ENCODE measurements around the gene AGRN.
A peak's percentile ranks its signal among the peaks of the same experiment; 100 is the strongest.
"Not testable (repeated sequence)": the region's sequence is repeated elsewhere in the genome, so short reads cannot be mapped to it uniquely, and the experiment has no call there.

The AGRN gene

GRCh38 chr1:1058088-1058905, 38.4 kb downstream of the AGRN start:
- DNase-seq (no peak), ATAC-seq (replicated peaks) (no peak)
- no peaks in the 10 kb centered on the region for H3K9me3 Mint-ChIP-seq
- H3K27ac Mint-ChIP-seq: peak overlapping the region; percentile 82
- H3K27me3 Mint-ChIP-seq: peaks cover 21 to 41% of the 10 kb centered on the region in 2 donors
- H3K4me3 Mint-ChIP-seq: peak overlapping the region; percentile 88 to 92
- H3K36me3 Mint-ChIP-seq: peaks cover 24 to 26% of the 10 kb centered on the region in 2 donors
- peaks cover 30 to 50% of the 10 kb centered on the region in 2 donors for H3K4me1 Mint-ChIP-seq

GRCh38 chr1:1058921-1059493, 39.1 kb downstream of the AGRN start:
- Mint-ChIP-seq H3K27me3 (peaks cover 21 to 41% of the 10 kb centered on the region in 2 donors), H3K9me3 (no peaks in the 10 kb centered on the region), H3K4me3 (peak overlapping the region; percentile 88 to 92), H3K4me1 (peaks cover 30 to 57% of the 10 kb centered on the region in 2 donors), H3K36me3 (peaks cover 19 to 22% of the 10 kb centered on the region in 2 donors), H3K27ac (peak overlapping the region; percentile 82)
- peak; percentile 20 to 24 for ATAC-seq (replicated peaks)
- DNase-seq: no peak

- peak overlapping the region; percentile 79 to 92 for H3K4me3 Mint-ChIP-seq
- peaks cover 18 to 25% of the 10 kb centered on the region in 2 donors for H3K36me3 Mint-ChIP-seq
- H3K27me3 Mint-ChIP-seq: peaks cover 21 to 41% of the 10 kb centered on the region in 2 donors
- DNase-seq (peak; percentile 85), ATAC-seq (replicated peaks) (peak; percentile 57 to 69)
- H3K9me3 Mint-ChIP-seq: no peaks in the 10 kb centered on the region
- H3K4me1 Mint-ChIP-seq: peaks cover 35 to 63% of the 10 kb centered on the region in 2 donors
- peak overlapping the region; percentile 37 for H3K27ac Mint-ChIP-seq
Observed at GRCh38 chr1:1059494-1060280, 39.8 kb downstream of the AGRN start.

DNA sequence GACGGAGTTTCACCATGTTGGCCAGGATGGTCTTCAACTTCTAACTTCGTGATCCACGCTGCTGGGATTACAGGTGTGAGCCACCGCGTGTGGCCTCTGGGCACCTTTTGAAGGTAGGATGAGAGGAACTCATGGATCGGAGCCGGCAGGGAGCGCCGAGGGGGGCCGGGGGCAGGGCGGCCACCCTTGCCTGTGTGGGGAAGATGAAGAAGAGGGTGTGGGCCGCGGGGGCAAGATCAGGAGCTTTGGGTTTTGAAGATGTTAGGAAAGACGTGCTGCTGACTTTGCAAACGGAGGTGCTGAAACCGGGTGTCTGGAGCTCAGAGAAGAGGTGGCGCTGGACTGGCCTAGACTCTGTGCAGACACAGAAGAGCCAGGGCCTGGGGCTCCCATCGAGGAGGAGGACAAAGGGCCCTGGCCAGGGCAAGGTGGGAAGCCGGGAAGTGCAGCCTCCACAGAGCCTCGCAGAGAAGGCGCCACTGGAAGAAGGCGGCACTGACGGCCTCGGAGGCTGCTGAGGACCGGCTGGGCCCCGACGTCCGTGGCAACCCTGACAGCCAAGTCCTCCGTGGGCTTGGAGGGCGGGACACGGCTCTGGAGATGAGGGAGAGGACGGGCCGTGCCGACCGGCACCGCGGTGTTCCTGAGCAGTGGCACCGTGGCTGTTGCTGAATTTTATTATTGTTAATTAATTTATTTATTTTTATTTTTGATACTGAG, 40.5 kb downstream of the AGRN start:
- ATAC-seq (replicated peaks) (no peak), DNase-seq (no peak)
- H3K9me3 Mint-ChIP-seq: no peaks in the 10 kb centered on the region
- no peak overlapping the region for H3K27ac Mint-ChIP-seq
- peaks cover 14 to 21% of the 10 kb centered on the region in 2 donors for H3K36me3 Mint-ChIP-seq
- H3K4me3 Mint-ChIP-seq: peak overlapping the region; percentile 79 to 92
- peaks cover 38 to 66% of the 10 kb centered on the region in 2 donors for H3K4me1 Mint-ChIP-seq
- peaks cover 21 to 41% of the 10 kb centered on the region in 2 donors for H3K27me3 Mint-ChIP-seq

DNA sequence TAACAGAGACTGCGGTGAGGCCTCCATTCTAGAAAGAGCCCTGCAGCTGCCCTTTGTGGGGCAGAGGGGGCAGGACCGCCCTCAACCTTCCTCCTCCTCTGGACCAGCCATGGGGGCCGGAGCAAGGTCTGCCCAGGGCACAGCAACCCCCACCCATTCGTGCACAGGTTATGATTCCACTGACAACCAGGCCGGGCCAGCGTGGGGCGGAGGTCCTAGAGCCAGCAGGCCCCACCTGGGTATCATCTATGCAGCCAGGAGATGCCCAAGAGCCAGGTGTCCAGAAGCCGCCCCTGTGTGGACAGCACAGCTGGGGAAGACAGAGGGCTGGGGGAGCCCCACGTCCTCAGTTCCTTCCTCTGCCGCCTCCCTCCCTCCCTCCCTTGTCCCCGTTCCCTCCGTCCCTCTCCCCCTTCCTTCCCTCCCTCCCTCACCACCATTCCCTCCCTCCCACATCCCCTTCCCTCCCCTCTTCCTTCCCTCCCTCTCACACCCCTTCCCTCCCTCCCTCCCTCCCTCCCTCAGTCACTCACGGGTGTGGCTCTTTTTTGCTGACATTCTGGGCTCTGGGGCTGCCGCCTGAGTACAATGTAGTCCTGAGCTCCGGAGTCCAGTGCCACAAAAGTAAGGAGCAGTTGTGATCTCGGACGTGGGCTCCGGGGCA, 41.9 kb downstream of the AGRN start:
- H3K4me3 Mint-ChIP-seq: peak overlapping the region; percentile 83 to 84

GRCh38 chr1:1062348-1063163, 42.6 kb downstream of the AGRN start:
- H3K4me1 Mint-ChIP-seq: peaks cover 46 to 74% of the 10 kb centered on the region in 2 donors
- ATAC-seq (replicated peaks): no peak
- H3K27me3 Mint-ChIP-seq: peaks cover 19 to 24% of the 10 kb centered on the region in 2 donors
- peak overlapping the region; percentile 83 to 84 for H3K4me3 Mint-ChIP-seq
- H3K27ac Mint-ChIP-seq: peak overlapping the region; percentile 98
- H3K36me3 Mint-ChIP-seq: peaks cover 10 to 17% of the 10 kb centered on the region in 2 donors
- no peak for DNase-seq
- no peaks in the 10 kb centered on the region for H3K9me3 Mint-ChIP-seq

More for the DNA sequence above, 41.9 kb downstream of the AGRN start:
- no peak for ATAC-seq (replicated peaks)
- Mint-ChIP-seq H3K9me3 (no peaks in the 10 kb centered on the region), H3K36me3 (peaks cover 10 to 17% of the 10 kb centered on the region in 2 donors), H3K4me1 (peaks cover 46 to 70% of the 10 kb centered on the region in 2 donors), H3K27me3 (peaks cover 21 to 32% of the 10 kb centered on the region in 2 donors), H3K27ac (peak overlapping the region; percentile 57)
- DNase-seq: no peak

DNA sequence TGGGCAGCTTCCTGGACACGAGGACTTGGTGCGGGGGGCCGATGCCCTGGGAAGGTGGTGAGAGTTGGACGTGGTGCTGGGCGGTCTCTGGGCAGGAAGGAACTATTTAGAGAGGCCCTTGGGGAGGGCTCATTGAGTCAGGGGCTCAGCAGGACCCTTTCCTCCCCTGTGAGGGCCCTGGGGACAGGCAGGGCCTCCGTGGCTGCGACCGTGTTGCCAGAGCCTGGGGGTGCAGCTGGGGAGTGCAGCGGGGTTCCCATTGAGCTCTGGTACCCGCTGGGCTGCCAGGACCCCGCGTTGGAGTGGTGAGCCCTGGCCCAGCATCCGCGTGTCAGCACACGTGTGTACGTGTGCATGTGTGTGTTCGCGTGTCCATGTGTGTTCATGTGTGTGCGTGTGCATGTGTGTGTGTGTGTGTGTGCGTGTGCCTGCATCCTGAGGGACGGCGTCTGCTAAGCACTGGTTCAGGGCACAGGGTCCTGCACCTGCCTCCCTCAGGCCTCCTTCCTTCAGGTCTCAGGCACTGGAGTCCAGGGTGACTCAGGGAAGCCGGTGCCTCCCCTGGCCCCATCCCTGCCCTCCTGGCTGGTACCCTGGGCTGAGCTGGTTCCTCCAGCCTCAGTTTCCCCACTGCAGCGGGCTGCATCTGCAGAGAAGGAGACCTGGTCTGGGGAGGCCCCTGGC, 43.5 kb downstream of the AGRN start:
- Mint-ChIP-seq H3K27ac (peak overlapping the region; percentile 98), H3K9me3 (no peaks in the 10 kb centered on the region), H3K27me3 (peaks cover 11 to 16% of the 10 kb centered on the region in 2 donors), H3K36me3 (peaks cover 12 to 20% of the 10 kb centered on the region in 2 donors), H3K4me1 (peaks cover 45 to 74% of the 10 kb centered on the region in 2 donors), H3K4me3 (peak overlapping the region; percentile 83 to 84)
- peak; percentile 3 for ATAC-seq (replicated peaks)
- no peak for DNase-seq

DNA sequence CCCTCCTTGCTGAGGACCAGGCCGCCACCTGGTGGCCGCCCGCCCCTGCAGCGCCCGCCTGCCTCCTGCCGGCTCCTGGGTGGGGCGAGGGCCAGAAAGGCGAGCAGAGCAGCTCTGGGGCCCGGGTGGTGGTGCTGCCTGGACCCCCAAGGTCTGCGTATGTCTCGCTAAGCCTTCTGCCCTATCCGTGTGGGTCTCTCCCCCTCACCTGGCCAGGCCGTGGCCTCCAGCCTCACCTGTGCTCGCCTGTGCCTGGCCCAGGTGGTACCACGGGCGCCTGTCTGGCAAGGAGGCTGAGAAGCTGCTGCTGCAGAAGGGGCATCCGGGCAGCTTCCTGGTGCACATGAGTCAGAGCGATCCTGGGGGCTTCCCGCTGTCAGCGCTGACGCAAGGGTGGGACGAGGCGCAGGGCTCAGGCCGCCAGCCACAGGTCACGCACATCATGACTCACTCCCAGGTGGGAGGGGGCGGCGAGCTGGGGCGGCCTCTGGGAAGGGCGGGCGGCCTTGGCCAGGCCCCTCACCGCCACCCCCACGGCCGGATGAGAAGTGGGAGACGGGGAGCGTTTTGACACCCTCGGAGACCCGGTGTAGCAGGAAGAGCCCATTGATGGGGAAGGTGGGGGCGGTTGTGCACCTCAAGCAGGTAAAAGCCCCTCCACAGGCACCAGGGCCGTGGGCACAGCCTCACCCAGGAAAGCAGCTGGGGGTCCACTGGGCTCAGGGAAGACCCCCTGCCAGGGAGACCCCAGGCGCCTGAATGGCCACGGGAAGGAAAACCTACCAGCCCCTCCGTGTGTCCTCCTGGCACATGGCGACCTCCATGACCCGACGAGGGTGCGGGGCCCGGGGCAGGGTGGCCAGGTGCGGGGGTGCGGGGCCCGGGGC, 44.3 kb downstream of the AGRN start:
- ATAC-seq (replicated peaks): peak; percentile 84
- peaks cover 41 to 68% of the 10 kb centered on the region in 2 donors for H3K4me1 Mint-ChIP-seq
- H3K9me3 Mint-ChIP-seq: no peaks in the 10 kb centered on the region
- peak; percentile 97 for DNase-seq
- peak overlapping the region; percentile 83 to 84 for H3K4me3 Mint-ChIP-seq
- peaks cover 13 to 21% of the 10 kb centered on the region in 2 donors for H3K36me3 Mint-ChIP-seq
- H3K27me3 Mint-ChIP-seq: peaks cover 7 to 9% of the 10 kb centered on the region in 2 donors
- H3K27ac Mint-ChIP-seq: peak overlapping the region; percentile 98

GRCh38 chr1:1065265-1065939, 45.5 kb downstream of the AGRN start:
- H3K9me3 Mint-ChIP-seq: no peaks in the 10 kb centered on the region
- peaks cover 12 to 17% of the 10 kb centered on the region in 2 donors for H3K36me3 Mint-ChIP-seq
- H3K4me1 Mint-ChIP-seq: peaks cover 43 to 68% of the 10 kb centered on the region in 2 donors

GRCh38 chr1:1065940-1066304, 46.0 kb downstream of the AGRN start:
- peaks cover 9 to 14% of the 10 kb centered on the region in 2 donors for H3K36me3 Mint-ChIP-seq
- DNase-seq; H3K27me3 Mint-ChIP-seq; H3K9me3 Mint-ChIP-seq; ATAC-seq (replicated peaks): not testable (repeated sequence)
- peaks cover 43 to 68% of the 10 kb centered on the region in 2 donors for H3K4me1 Mint-ChIP-seq
- H3K4me3 Mint-ChIP-seq: peak overlapping the region in 1 of 2 donors; percentile 71
- H3K27ac Mint-ChIP-seq: peak overlapping the region; percentile 63

More at GRCh38 chr1:1065265-1065939, 45.5 kb downstream of the AGRN start:
- Mint-ChIP-seq H3K4me3 (peak overlapping the region; percentile 53 to 71), H3K27me3 (peaks cover 3 to 7% of the 10 kb centered on the region in 2 donors), H3K27ac (peak overlapping the region; percentile 63)
- ATAC-seq (replicated peaks) (no peak), DNase-seq (no peak)
